ENCODE results near the gene TMEM229B. TPM values are rescaled to one million over a fixed set of nuclear protein-coding genes. Genes with fewer than 3 reads are reported as not detected.

Gene TMEM229B
- total RNA-seq, 1 experiment from 2014 or later, result 0.71 TPM

DNA sequence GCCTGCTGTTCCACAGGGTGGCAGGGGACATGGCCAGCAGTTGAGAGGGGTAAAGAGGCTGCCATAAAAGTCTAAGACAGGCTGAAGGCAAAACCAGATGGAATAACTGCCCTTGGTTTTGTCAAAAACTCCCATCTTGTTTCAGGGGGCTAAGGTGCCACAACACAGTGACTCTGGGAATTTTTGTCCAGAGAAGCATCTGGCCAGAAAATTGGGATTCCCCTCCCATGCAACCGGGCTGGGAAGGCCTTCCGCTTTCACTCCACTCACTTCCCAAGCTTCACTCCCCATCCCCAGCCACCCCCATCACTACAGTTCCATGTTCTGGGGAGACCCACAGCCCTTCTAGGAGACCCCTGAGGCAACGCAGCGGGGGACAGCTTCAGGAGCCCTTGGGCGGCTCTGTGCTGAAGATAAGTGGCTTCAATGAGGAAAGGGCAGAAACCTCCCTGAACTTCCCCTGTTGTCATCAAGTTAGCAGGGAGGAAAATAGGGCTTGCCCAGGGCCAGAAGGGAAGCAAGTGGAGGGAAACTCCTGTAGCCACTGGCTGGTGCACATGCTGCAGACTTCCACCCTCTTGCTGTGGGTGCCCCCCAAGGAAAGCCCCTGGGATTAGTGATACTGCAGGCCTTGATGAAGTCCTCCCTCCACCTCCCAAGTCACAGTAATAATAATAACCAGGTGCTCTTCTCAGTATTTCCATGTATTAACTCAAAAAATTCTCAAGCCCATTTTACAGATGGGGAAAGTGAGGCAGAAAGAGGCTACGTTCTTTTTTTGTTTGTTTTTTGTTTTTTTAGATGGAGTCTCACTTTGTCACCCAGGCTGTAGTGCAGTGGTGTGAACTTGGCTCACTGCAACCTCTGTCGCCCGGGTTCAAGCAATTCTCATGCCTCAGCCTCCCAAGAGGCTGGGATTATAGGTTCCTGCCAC is 6.0 kb downstream of the TMEM229B start:
- Histone ChIP-seq H3K4me2 (ENCODE audit: low read length) (no peak overlapping the region), H3K36me3 (ENCODE audit: control insufficient read depth in 1 of 2, insufficient read depth in 2 of 2, low read length in 2 of 2) (no peaks in the 10 kb centered on the region), H3K9me3 (ENCODE audit: control insufficient read depth in 1 of 2, insufficient read depth in 1 of 2, low read depth in 1 of 2, low read length in 2 of 2) (no peaks in the 10 kb centered on the region), H3K4me3 (replicated peaks in 1 of 2; ENCODE audit: low read depth in 1 of 2, low read length in 2 of 2) (no peak overlapping the region), H3K27ac (ENCODE audit: low read depth, low read length) (no peak overlapping the region), H3K27me3 (ENCODE audit: insufficient read depth, low read length) (no peaks in the 10 kb centered on the region), H4K20me1 (ENCODE audit: insufficient read depth) (no peaks in the 10 kb centered on the region), H2AFZ (ENCODE audit: low read depth, low read length, poor library complexity, severe bottlenecking) (no peak overlapping the region), H3K79me2 (ENCODE audit: insufficient read depth, low read length) (no peaks in the 10 kb centered on the region), H3K4me1 (ENCODE audit: control insufficient read depth in 1 of 2, insufficient read depth in 2 of 2, low read length in 2 of 2) (peaks cover 0 to 5% of the 10 kb centered on the region in 2 experiments; a peak in 1 of 4 replicates), H3K9ac (ENCODE audit: low read length) (no peak overlapping the region), H3K9me2 (ENCODE audit: insufficient read depth) (no peaks in the 10 kb centered on the region)
- BruUV-seq (replicated peaks), result no TSS peak
- ATAC-seq (no peak), DNase-seq (ENCODE audit: low read depth, low spot score) (no peak)
- TF ChIP-seq REST (IDR thresholded peaks at IDR 0.05; ENCODE audit: low read depth) (no peak), CBX3 (IDR thresholded peaks at IDR 0.05; ENCODE audit: low read depth) (no peak), SIN3A (IDR thresholded peaks at IDR 0.05; ENCODE audit: low read depth) (no peak), YY1 (IDR thresholded peaks at IDR 0.05; ENCODE audit: extremely low read depth, insufficient replicate concordance, low read depth, low read length) (no peak), EZH2phosphoT487 (IDR thresholded peaks at IDR 0.05; ENCODE audit: borderline replicate concordance) (no peak), TCF7L2 (IDR thresholded peaks at IDR 0.05; ENCODE audit: borderline replicate concordance, extremely low read depth, insufficient read depth, insufficient read length) (no peak), EZH2 (IDR thresholded peaks at IDR 0.05) (no peak), SP1 (IDR thresholded peaks at IDR 0.05; ENCODE audit: low read depth) (no peak), MAX (IDR thresholded peaks at IDR 0.05) (no peak), ZNF274 (IDR thresholded peaks at IDR 0.05; ENCODE audit: low read depth, low read length) (no peak), EGR1 (IDR thresholded peaks at IDR 0.05; ENCODE audit: low read depth) (no peak), POLR2AphosphoS5 (IDR thresholded peaks at IDR 0.05; ENCODE audit: low read depth, low read length) (no peak)
- TF ChIP-seq, protein P1, sequence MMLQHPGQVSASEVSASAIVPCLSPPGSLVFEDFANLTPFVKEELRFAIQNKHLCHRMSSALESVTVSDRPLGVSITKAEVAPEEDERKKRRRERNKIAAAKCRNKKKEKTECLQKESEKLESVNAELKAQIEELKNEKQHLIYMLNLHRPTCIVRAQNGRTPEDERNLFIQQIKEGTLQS (IDR thresholded peaks at IDR 0.05), result no peak
- POLR2A ChIA-PET, result no interaction called here
- intact Hi-C loops (cut with micrococcal nuclease), result no loop called here
- CTCF ChIA-PET, result no interaction called here
- RAD21 ChIA-PET (ENCODE audit: low non-redundant PET in 1 of 2, low total read pairs in 2 of 2, uncharacterized antibody in 2 of 2, unreplicated experiment in 2 of 2), result no interaction called here

All from HCT116 (cell line).